ENCODE results near the gene TKTL1. TPM values are rescaled to one million over a fixed set of nuclear protein-coding genes. Genes with fewer than 3 reads are reported as not detected.

Gene TKTL1
- total RNA-seq, 1 donor from 2014 or later: not detected

DNA sequence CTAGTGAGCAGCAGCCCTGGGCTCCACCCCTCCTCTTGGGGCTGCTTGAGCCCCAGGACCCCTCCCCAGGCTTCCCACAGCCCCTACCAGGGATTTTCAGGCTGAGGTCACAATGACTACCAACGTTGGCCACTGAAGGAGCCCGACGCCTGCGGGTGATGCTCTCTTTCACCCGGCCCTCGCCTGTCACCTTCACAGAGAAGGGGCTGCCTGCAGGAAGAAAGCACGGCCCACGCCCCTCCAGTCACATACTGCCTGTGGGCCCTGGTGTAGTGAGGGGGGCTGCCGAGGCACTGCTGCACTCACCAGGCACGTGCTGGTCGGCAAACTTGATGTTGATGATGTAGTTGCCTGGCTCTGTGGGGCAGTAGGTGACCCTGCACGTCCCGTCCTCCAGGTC lies 56.9 kb downstream of the TKTL1 start:
- Histone ChIP-seq H3F3A (ENCODE audit: low read depth) (peaks cover 7% of the 10 kb centered on the region), H3K36me3 (no peaks in the 10 kb centered on the region), H3K27me3 (no peaks in the 10 kb centered on the region), H3K4me2 (no peak overlapping the region), H4K20me1 (ENCODE audit: low read depth) (peaks cover 51% of the 10 kb centered on the region), H3K9ac (no peak overlapping the region), H3K4me3 (no peak overlapping the region), H3K27ac (no peak overlapping the region), H3K79me2 (ENCODE audit: low read depth) (no peaks in the 10 kb centered on the region), H3K9me3 (ENCODE audit: low read depth) (no peaks in the 10 kb centered on the region), H3K4me1 (no peaks in the 10 kb centered on the region), H2AFZ (replicated peaks) (no peak overlapping the region)
- no peak overlapping the region for H3K4me3 Mint-ChIP-seq
- no peak overlapping the region for H3K27ac Mint-ChIP-seq
- peaks cover 5% of the 10 kb centered on the region for H3K9me3 Mint-ChIP-seq
- no peak for DNase-seq (ENCODE audit: low spot score)
- H3K36me3 Mint-ChIP-seq: peaks cover 2% of the 10 kb centered on the region
- peaks cover 11% of the 10 kb centered on the region for H3K27me3 Mint-ChIP-seq (ENCODE audit: insufficient read depth, low read depth)
- TF ChIP-seq EZH2phosphoT487 (IDR thresholded peaks at IDR 0.05) (no peak), EZH2 (IDR thresholded peaks at IDR 0.05) (no peak)
- peaks cover 4% of the 10 kb centered on the region for H3K4me1 Mint-ChIP-seq

DNA sequence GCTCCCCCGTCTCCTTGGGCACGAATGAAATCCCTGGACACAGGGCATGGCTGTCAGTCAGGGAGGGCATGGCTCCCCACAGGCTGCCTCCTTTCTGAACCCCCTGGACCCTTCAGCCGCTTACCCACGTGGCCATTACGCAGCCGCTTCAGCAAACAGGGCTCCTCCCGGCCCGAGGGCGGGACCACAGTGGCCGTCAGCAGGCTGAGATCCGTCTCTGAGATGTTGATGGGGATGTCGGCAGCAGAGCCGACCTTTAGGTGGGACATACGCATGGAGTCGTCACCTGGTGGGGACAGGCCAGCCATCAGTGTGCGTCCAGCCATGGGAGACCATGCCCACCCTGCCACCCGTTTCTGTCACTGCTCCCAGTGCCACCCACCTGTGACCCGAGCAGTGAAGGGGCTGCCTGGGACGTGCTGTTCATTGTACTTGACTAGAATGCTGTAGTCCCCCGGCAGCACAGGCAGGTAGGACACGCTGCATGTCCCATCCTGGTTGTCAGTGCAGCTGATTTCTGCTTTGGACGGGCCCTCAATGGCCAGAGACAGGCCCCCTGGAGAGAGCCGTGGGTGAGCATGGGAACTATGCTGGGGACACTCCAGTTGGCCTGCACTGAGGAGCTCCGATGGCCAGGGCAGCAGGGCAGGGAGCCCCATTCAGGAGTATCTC lies 57.7 kb downstream of the TKTL1 start:
- H3K27me3 Mint-ChIP-seq (ENCODE audit: insufficient read depth, low read depth): peaks cover 11% of the 10 kb centered on the region
- Histone ChIP-seq H3K79me2 (ENCODE audit: low read depth) (no peaks in the 10 kb centered on the region), H3K27ac (no peak overlapping the region), H3K27me3 (no peaks in the 10 kb centered on the region), H3K36me3 (no peaks in the 10 kb centered on the region), H3F3A (ENCODE audit: low read depth) (peaks cover 4% of the 10 kb centered on the region), H3K4me1 (no peaks in the 10 kb centered on the region), H4K20me1 (ENCODE audit: low read depth) (peaks cover 52% of the 10 kb centered on the region), H3K4me3 (no peak overlapping the region), H3K9me3 (ENCODE audit: low read depth) (no peaks in the 10 kb centered on the region), H3K9ac (no peak overlapping the region), H2AFZ (replicated peaks) (no peak overlapping the region), H3K4me2 (no peak overlapping the region)
- no peak overlapping the region for H3K4me3 Mint-ChIP-seq
- H3K4me1 Mint-ChIP-seq: peaks cover under 1% of the 10 kb centered on the region
- peaks cover 2% of the 10 kb centered on the region for H3K36me3 Mint-ChIP-seq
- H3K27ac Mint-ChIP-seq: no peak overlapping the region
- no peak for DNase-seq (ENCODE audit: low spot score)
- peaks cover 4% of the 10 kb centered on the region for H3K9me3 Mint-ChIP-seq
- TF ChIP-seq EZH2phosphoT487 (IDR thresholded peaks at IDR 0.05) (no peak), EZH2 (IDR thresholded peaks at IDR 0.05) (no peak)
- TF ChIP-seq, protein P1, sequence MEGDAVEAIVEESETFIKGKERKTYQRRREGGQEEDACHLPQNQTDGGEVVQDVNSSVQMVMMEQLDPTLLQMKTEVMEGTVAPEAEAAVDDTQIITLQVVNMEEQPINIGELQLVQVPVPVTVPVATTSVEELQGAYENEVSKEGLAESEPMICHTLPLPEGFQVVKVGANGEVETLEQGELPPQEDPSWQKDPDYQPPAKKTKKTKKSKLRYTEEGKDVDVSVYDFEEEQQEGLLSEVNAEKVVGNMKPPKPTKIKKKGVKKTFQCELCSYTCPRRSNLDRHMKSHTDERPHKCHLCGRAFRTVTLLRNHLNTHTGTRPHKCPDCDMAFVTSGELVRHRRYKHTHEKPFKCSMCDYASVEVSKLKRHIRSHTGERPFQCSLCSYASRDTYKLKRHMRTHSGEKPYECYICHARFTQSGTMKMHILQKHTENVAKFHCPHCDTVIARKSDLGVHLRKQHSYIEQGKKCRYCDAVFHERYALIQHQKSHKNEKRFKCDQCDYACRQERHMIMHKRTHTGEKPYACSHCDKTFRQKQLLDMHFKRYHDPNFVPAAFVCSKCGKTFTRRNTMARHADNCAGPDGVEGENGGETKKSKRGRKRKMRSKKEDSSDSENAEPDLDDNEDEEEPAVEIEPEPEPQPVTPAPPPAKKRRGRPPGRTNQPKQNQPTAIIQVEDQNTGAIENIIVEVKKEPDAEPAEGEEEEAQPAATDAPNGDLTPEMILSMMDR (IDR thresholded peaks at IDR 0.05): no peak

DNA sequence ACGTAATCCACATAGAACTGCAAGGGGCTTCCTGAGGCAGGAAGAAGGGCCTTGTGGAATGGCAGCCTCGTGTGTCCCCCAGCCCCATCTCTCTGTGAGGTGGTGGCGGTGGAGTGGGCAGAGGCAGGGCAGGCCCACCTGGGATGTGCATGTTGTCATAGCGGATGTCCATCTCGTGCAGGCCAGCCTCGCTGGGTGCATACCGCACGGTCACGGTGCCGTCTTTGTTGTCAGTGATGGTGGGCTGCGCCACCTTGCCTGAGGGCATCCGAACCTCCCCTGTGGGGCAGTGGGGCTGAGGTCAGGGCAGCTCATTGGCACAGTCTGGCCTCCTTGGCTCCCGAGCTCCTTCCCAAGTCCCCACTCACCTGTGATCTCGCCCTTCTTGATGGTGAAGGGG lies 58.4 kb downstream of the TKTL1 start:
- H3K79me2 ChIP-seq (ENCODE audit: low read depth): no peaks in the 10 kb centered on the region
- no peak overlapping the region for H3K27ac Mint-ChIP-seq
- H3K9me3 ChIP-seq (ENCODE audit: low read depth): no peaks in the 10 kb centered on the region
- TF ChIP-seq EZH2 (IDR thresholded peaks at IDR 0.05) (no peak), EZH2phosphoT487 (IDR thresholded peaks at IDR 0.05) (no peak)
- TF ChIP-seq, protein P1 (IDR thresholded peaks at IDR 0.05): no peak
- no peaks in the 10 kb centered on the region for H3K4me1 ChIP-seq
- no peak for DNase-seq (ENCODE audit: low spot score)
- no peaks in the 10 kb centered on the region for H3K4me1 Mint-ChIP-seq
- no peak overlapping the region for H2AFZ ChIP-seq (replicated peaks)
- H3K9me3 Mint-ChIP-seq: peaks cover 9% of the 10 kb centered on the region
- no peak overlapping the region for H3K9ac ChIP-seq
- H3K4me2 ChIP-seq: no peak overlapping the region
- H3K4me3 ChIP-seq: no peak overlapping the region
- no peaks in the 10 kb centered on the region for H3K36me3 ChIP-seq
- H3F3A ChIP-seq (ENCODE audit: low read depth): peaks cover 4% of the 10 kb centered on the region
- H3K4me3 Mint-ChIP-seq: no peak overlapping the region
- H3K27me3 Mint-ChIP-seq (ENCODE audit: insufficient read depth, low read depth): peaks cover 11% of the 10 kb centered on the region
- H3K27me3 ChIP-seq: no peaks in the 10 kb centered on the region
- peaks cover 2% of the 10 kb centered on the region for H3K36me3 Mint-ChIP-seq
- no peak overlapping the region for H3K27ac ChIP-seq
- H4K20me1 ChIP-seq (ENCODE audit: low read depth): peaks cover 59% of the 10 kb centered on the region

DNA sequence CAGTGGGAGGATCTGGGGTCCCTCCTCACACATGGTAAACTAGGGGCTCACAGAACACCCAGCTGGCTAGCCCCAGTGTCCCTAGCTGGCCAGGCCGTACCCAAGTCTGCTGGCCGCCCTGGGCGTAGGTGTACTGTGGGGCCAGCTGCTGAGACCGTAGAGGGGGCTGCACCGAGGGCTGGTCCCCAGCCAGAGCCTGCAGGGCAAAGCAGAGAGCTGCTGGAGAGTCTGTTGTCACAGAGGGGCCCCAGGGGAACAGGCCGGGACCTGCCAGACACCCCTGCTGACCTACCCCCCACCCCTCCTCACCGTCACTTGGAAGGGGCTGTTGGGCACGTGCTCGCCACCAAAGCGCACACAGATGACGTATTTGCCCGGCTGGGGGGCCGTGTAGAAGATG lies 58.9 kb downstream of the TKTL1 start:
- TF ChIP-seq, protein P1 (IDR thresholded peaks at IDR 0.05): no peak
- TF ChIP-seq EZH2phosphoT487 (IDR thresholded peaks at IDR 0.05) (no peak), EZH2 (IDR thresholded peaks at IDR 0.05) (no peak)
- H3K4me1 Mint-ChIP-seq: no peaks in the 10 kb centered on the region
- H3K27me3 Mint-ChIP-seq (ENCODE audit: insufficient read depth, low read depth): peaks cover 8% of the 10 kb centered on the region
- no peak for DNase-seq (ENCODE audit: low spot score)
- no peak overlapping the region for H2AFZ ChIP-seq (replicated peaks)
- H3K4me3 ChIP-seq: no peak overlapping the region
- peaks cover 10% of the 10 kb centered on the region for H3K9me3 Mint-ChIP-seq
- no peak overlapping the region for H3K27ac ChIP-seq
- H3K27me3 ChIP-seq: no peaks in the 10 kb centered on the region
- no peaks in the 10 kb centered on the region for H3K9me3 ChIP-seq (ENCODE audit: low read depth)
- peaks cover 2% of the 10 kb centered on the region for H3K36me3 Mint-ChIP-seq
- H3K79me2 ChIP-seq (ENCODE audit: low read depth): no peaks in the 10 kb centered on the region
- peaks cover 4% of the 10 kb centered on the region for H3F3A ChIP-seq (ENCODE audit: low read depth)
- H4K20me1 ChIP-seq (ENCODE audit: low read depth): peaks cover 57% of the 10 kb centered on the region
- no peak overlapping the region for H3K9ac ChIP-seq
- no peak overlapping the region for H3K4me3 Mint-ChIP-seq
- H3K4me1 ChIP-seq: no peaks in the 10 kb centered on the region
- no peak overlapping the region for H3K4me2 ChIP-seq
- H3K27ac Mint-ChIP-seq: no peak overlapping the region
- no peaks in the 10 kb centered on the region for H3K36me3 ChIP-seq

Data from neural progenitor cell (in vitro differentiated cells).